MV-4-11 (cell line): ENCODE measurements around the gene MYBPC1.

Source experiments
- DNase-seq: peaks from one replicate; lab custom pipeline; 2025; lab: John Stamatoyannopoulos, UW

The MYBPC1 gene

DNA sequence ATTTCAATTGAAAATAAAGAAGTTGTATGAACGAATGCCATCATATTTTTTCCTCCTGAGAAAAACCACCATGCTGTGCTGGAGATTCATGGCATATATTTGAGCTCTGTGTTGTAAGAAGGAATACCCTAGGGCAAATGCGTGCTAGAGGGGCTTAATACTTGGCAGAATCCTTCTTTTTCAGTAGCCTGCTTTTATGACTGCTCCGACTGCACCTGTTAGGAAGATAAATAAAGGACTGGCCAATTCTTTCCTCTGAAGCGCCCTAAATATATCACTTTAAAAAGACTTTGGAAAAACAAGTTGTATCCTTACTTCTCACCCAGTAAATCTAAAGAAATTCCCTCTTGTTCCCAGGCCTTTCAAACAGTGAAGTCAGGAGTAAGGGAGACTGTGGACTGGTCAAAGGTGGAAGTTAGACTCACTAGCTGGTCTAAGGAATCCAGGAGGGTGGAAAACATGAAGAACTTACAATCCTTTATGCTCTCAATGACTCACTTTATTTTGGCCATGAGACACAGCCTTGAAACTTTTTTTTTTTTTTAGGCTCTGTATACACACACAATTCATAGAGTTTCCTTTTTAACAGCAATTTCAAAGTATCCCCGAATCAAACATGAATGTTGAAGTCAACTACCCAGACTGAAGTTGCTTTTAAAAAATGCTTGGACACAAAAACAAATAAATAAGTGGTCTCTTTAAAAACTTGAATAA lies 5.2 kb downstream of the MYBPC1 start:
- DNase-seq: no peak

- DNase-seq: no peak
Measured at GRCh38 chr12:101604132-101604531, 9.4 kb downstream of the MYBPC1 start.

DNA sequence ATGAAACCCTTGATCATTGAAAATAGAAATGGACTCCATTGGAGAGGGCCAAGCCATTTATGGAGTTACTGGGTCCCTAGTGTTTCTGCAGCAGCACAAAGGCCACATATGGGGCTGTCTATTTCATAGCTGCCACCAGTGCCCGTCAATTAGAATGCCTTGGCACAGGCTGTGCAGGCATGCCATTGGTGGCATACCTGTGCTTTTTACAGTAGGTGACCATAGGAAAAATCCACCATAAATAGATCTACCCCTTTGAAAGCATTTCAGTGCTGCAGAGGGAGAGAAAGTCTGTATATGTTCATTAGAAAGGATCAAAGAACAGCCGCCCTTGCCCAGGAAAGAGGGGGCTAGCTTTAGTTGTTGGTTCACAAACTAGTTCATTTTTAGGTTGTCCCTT lies 13.1 kb downstream of the MYBPC1 start:
- DNase-seq: no peak

GRCh38 chr12:101608301-101609133 lies 13.7 kb downstream of the MYBPC1 start:
- DNase-seq: no peak

- DNase-seq: no peak
Measured at GRCh38 chr12:101609198-101609597, 14.4 kb downstream of the MYBPC1 start.

- no peak for DNase-seq
Measured at GRCh38 chr12:101612160-101612916, 17.6 kb downstream of the MYBPC1 start.

DNA sequence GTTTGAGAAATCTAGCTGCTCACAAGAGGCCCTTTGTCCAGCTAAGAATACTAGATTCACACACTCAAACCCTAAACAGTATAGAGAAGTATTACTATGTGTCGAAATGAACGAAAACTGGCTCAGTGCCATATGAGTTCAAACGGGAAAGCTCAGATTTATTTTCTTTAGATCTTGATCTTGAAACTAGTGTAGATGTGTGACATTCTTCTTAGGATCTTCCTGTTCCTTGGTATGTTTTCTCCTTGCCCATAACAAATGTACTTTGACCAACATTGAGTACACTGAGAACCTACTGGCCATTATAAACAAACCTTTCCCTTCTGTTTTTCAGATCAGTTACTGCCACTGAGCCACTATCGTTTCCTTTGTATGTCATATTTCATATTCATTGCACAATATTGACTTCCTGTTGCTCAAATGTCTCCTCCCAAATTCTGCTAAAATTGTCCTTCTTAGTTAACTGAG lies 21.3 kb downstream of the MYBPC1 start:
- DNase-seq: peak; percentile 71

DNA sequence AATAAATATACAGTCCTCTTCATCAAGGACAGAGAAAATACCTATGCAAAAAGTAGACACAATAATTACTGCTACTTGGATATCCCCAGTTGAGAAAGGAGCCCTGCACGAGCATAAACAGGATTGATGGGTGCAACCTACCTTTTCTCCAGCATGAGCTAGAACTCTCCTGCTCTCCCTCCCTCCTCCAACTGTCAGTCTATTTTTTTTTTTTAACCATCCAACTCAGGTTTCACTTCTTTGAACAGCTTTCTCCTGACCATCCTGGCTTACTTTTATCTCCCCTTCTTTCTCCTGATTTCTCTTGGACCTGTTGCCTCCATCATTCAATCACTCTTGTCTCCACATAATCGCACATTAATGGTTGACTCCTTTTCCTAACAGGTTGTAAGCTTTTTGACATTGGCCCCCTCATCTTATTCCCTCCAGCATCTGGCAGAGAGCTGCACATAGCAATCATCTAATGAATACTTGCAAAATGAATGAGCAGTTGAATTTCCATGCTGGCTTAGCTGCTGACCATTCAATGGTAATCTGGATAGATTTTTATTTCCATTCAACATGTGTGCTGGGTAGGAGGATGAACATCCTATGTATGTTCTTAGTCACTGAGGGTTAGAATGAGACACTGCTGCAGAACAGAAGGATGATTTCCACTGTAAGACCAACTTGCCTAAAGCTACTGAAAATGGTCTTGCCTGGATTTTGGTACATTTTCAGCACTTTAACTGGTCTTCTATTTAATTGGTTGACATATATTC lies 24.4 kb downstream of the MYBPC1 start:
- no peak for DNase-seq

DNA sequence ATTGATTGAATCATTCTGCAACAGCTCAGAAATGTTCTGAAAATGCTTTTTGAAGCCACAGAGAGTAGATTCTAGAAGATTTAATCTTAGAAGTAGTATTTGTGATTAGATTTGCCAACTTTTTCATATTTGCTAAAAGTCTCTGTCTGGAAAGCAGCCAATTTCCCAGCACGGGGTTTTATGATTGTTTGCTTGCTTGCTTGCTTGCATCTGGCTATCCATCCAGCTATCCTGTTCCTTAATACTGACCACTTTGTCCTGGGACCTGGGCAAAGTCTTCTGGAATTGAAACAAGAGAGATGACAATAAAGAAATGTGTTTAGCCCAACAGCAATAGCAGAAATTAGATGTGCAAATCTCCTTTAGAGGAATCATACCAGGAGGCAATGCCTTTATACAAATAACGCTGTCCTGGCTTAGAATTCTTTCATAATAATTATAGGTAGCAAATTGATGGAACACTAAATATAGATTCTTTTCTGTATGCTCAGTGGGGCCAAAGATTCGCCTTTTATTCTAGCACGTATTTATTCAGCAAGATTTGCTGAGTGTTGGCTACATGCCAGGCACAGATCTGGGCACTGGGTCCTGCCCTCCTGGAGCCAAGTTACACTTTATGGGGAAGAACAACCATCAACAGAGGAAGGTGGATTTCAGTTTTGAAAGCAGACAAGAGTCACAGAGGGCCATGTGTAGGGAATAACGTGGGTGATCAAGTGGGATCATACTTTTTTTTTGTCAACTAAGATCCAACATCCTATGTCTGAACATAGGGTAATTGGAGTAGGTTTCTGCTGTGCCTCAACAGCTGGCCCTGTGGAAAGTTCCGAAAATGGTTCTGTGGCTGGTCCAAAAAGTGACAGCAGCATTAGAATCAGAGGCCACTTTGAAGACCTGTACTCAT lies 25.3 kb downstream of the MYBPC1 start:
- no peak for DNase-seq

- no peak for DNase-seq
Measured at GRCh38 chr12:101620762-101621133, 26.0 kb downstream of the MYBPC1 start.

DNA sequence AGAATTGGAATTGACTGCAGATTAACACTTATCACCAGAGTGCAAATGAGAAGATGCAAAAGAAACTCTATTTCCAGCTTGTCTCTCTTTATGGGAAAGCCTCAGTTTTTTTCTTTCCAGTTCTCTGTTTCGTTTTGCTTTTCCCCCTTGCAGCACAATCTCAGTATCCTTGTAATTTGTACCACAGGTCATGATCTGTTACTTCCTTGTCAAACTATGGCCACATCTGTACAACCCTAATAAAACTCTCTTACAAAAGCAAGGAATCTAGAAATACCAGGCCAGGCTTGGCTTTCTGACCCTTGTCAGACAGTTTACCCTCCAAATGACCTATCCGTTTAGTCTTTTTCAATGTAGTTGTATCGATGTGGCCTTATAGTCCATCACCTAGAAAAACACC lies 33.9 kb downstream of the MYBPC1 start:
- DNase-seq: no peak

- DNase-seq: peak; percentile 83
Measured at GRCh38 chr12:101634724-101635123, 40.0 kb downstream of the MYBPC1 start.

GRCh38 chr12:101637936-101638335 lies 43.2 kb downstream of the MYBPC1 start:
- no peak for DNase-seq

- DNase-seq: no peak
Measured at GRCh38 chr12:101642115-101643067, 47.6 kb downstream of the MYBPC1 start.

DNA sequence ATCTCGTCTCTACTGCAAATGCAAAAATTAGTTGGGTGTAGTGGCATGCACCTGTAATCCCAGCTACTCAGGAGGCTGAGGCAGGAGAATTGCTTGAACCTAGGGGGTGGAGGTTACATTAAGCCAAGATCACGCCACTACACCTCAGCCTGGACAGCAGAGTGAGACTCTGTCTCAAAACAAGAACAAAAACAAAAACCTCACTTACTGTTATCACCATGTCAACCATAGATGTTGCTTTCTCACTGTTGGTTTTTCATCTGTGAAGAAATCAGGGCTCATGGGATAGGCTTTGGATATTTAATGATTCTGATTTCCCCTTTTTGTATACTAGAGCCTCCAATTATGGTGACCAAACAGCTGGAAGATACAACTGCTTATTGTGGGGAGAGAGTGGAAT lies 52.9 kb downstream of the MYBPC1 start:
- DNase-seq: no peak

- peak; percentile 62 for DNase-seq
Measured at GRCh38 chr12:101648195-101648594, 53.4 kb downstream of the MYBPC1 start.

- DNase-seq: no peak
Measured at GRCh38 chr12:101650346-101651117, 55.8 kb downstream of the MYBPC1 start.

DNA sequence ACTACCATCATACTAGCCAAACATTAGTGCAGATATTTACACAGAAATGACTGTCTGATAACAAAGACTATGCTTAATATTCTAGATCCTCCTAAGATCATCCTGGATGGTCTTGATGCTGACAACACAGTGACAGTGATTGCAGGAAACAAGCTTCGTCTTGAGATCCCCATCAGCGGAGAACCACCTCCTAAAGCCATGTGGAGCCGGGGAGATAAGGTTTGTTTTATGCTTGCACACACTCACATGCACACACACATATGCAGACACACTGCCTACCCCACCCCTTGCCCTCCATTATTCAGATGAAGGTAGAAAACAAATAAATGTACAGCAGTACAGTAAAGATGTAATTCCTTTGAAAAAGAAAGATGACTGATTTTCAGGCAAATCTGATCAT lies 58.3 kb downstream of the MYBPC1 start:
- DNase-seq: no peak

DNA sequence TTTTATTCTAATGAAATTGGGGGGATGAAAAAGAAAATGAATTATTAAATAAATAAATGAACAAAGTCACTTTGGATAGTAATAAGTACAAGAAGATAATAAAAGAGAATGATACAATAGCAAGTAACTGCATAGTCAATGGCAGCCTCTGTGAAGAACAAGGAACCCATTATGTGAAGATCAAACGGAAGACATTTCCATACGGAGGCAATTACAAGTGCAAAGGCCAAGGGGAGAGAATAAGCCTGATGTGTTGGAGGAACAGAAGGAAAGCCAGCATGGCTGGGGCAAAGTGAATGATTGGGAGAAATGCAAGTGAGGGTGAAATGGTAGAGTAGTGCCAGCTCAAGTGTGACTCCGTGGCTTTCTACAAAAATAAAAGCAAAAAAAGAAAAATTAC lies 58.7 kb downstream of the MYBPC1 start:
- DNase-seq: no peak
